Stimulated activated CD4-positive, alpha-beta T cell treated with anti-CD3 and anti-CD28 coated beads, Interleukin-1b, Interleukin-23, amount 100 ng/mL, for 48 hours (primary cell): ENCODE data around the gene DTX4.

ENCODE experiments used
- DNase-seq: peaks from one replicate; pipeline ENCODE4 v3.0.0-alpha.2; 2020

Gene DTX4

DNA sequence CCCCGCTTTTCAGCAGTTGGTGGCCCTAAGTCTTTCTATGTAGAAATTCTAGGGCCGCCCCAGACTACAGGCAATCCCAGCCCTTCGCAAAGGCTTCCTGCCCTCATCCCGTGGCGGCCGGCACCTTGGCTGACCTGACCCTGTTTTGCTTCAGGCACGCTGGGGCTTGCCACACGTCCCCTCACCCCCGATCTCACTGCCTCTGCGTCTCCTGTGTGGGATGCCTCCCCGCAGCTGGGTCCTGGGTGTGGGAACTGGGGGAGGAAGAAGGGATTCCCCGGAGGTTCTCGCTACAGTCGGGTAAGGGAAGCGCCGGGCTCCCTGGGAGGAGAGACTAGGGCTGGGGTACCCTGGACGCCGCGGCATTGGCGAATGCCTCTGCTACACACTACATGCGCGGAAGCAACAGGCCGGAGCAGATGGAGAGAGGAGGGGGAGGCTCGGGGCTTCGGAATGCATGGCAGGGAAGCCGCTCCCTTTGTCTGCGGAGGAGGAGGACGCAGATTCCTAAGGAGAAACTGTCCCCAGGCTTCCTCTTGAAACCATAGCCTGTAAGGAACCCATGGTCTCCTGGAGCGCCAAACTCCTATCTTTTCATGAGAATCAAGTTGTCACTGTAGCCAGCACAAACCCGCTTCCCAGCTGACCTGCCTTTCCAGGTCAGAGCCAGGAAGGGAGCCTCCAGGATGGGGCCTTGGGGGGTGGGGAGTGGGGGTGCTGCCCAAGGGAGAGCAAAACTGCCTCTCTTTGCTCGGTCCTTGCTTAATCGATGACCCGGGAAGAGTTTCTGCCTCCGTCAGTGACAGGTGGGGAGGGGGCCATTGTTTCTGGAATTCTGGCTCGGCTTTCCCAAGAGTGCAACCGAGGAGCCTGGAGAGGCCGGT, 1.4 kb downstream of the DTX4 start:
- no peak for DNase-seq

DNA sequence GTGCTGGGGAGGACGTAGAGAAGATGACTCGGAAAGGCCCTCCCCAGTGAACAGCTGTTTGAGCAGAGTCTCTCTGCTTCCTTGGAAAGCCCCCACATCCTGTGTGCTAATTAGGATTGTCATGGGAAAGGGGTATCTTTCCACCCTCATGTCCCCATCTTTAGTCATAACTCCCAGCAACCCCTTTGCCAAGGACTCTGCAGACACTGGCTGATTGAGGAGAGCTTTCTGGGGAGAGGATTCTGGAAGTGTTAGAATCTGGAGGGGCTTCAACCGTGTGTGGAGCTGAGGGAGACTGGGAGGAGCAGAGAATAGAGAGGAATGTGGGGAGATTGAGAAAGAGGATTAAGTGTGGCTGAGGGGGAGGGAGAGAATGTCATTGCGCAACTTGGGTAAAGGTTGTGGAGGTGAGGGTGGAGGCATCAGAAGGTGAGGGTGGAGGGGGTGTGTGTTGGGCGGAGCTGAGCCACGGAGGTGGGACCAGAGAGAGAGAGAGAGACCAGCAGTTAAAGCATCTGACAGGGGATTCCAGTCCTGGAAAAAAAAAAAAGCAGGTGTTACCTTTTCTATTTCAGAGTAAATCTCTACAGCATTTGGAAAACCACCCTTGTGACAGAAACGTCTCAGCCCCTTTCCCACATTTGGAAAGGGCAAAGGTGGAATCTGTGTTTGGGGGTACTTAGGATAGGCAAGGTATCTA, 2.2 kb downstream of the DTX4 start:
- DNase-seq: no peak

GRCh38 chr11:59174664-59175033, 2.7 kb downstream of the DTX4 start:
- DNase-seq: no peak

- no peak for DNase-seq
Observed at GRCh38 chr11:59175091-59175501, 3.2 kb downstream of the DTX4 start.

- DNase-seq: no peak
Observed at GRCh38 chr11:59176330-59176729, 4.4 kb downstream of the DTX4 start.

DNA sequence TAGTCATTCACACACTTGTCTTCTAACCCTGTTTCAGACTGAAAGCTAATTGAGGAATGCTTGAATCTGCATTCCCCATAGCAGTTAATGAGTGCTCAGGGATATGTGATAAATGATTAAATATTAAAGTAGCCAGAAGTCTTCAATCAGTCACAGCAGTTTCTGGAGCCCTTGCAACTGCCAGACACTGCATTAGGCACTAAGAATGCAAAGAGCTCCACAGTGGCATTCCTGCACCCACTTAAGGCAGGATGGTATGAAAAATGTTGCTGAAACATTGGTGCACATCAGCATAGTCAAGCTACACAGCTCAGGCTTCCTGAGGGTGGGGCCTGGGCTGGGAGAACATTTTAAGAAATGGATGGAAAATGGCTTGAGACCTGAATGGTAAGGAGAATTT, 6.5 kb downstream of the DTX4 start:
- no peak for DNase-seq

- DNase-seq: no peak
Observed at GRCh38 chr11:59179121-59179520, 7.2 kb downstream of the DTX4 start.

GRCh38 chr11:59180168-59180776, 8.3 kb downstream of the DTX4 start:
- no peak for DNase-seq

DNA sequence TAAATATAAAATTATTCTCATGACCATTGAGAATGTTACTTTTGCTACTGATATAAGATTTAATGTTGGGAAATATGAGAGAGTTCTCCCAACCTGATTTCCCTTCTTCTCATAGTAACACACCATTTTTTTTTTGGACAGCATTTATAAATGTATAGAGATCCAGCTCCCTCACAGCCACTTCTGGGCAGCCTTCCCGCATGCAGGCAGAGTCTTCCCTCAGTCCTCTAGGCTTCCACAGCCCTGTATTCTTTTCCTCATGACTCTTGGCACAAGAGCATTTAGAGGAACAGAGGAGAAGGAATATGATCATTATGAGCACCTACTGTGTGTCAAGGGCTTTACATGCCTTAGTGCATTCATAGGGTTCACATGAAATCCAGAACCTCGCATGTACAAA, 9.0 kb downstream of the DTX4 start:
- no peak for DNase-seq

DNA sequence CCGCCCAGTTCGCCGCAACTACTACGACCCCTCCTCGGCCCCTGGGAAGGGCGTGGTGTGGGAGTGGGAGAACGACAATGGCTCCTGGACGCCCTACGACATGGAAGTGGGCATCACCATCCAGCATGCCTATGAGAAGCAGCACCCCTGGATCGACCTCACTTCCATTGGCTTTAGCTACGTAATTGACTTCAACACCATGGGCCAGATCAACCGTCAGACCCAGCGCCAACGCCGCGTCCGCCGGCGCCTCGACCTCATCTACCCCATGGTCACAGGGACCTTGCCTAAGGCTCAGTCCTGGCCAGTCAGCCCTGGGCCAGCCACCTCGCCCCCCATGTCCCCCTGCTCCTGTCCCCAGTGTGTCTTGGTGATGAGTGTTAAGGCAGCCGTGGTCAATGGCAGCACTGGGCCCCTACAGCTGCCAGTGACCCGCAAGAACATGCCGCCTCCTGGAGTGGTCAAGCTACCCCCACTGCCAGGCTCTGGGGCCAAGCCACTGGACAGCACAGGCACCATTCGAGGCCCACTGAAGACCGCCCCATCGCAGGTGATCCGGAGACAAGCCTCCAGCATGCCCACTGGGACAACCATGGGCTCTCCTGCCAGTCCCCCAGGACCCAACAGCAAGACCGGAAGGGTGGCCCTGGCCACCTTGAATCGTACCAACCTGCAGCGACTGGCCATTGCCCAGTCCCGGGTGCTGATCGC, 10.0 kb downstream of the DTX4 start:
- no peak for DNase-seq

DNA sequence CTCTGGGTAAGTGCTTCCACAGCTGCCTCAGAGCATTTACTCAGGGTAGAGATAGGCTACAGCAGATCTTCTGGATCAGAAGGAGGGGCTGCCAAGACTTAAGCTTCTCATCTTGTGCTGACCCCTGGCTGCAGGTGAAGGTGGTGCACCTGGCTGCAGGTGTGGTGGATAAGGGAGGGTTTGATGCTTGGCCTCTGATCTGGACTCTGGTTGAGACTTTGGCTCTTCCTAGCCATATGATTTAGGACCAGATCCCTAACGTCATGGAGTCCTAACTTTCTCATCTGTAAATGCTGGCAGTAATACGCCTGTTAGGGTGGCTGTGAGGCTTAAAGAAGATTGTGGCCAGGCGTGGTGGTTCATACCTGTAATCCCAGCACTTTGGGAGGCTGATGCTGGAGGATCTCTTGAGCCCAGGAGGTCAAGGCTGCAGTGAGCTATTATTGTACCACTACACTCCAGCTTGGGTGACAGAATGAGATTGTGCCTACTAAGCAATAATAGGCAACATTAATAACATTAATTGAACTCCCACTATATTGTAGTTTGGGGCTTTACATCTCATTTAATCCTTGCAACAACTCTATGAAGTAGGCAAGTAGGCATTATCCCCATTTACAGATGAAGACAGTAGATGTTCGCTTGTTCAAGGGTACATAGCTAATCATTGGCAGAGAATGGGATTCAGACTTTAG, 10.7 kb downstream of the DTX4 start:
- DNase-seq: no peak

- no peak for DNase-seq
Observed at GRCh38 chr11:59183771-59184170, 11.8 kb downstream of the DTX4 start.

GRCh38 chr11:59184691-59185339, 12.9 kb downstream of the DTX4 start:
- no peak for DNase-seq

DNA sequence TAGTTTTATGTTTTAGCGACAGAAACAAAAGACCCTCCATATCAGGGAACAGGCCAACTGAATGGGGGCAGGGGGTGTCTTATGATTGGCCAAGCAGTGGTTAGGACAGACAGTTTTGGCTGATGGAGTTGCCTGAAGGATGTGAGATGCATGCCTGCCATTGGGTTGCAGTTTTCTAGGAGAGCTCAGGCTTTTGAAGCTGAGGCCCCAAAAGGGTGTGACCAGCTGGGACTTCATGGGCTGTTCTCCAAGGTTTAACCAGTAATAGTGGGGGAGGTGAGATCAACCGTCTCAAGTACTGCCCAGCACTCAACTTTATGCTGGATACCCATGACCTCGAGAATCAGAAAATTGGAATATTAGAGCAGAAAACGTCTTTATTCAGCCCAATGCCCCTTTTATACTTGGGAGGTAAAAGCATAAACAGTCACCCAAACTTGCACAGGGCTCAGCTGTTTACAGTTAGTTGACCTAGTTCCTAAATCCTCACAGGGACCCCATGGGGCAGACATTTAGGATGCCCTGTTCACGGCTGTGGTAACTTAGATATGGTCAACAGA, 13.5 kb downstream of the DTX4 start:
- no peak for DNase-seq

DNA sequence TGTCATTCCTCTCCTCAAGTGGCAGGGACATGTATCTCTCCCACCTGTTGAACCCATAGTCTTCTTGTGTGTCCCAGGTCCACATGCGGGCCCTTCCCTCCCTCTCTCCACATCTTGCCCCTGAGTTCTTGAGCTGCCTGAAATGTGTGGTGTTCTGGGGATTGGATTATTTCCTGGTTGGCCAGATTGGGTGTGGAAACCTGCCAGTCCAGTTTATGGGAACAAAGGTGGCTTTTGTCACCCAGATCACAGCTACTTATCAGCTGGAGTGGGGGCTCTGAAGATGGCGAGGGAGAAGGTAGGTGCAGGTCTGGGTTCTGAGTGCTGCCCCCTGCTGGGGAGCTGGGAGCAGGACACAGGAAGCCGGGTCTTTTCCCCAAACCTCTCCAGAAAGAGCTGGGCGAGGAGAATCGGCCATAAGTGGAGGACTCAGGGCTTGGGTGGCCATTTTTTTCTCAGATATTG, 14.2 kb downstream of the DTX4 start:
- DNase-seq: peak; percentile 42

DNA sequence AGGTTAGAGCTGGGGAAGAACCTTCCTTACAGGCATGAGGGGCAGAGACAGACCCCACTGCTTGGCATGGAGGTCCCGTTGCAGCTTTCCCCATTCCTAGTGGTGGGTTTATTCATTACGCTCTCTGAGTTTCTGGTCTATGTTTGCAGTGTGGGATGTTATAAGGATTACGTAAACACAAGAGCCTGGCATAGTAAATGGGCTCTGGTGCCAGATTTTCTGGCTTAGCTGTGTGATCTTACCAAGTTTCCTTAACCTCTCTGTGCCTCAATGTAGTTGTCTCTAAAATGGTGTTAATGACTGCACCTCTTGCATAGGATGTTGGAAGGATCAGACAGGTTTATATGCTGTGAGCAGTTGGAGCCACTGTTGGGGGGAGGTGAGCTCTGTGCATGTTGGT, 15.1 kb downstream of the DTX4 start:
- DNase-seq: no peak

GRCh38 chr11:59187587-59187986, 15.7 kb downstream of the DTX4 start:
- no peak for DNase-seq

GRCh38 chr11:59188954-59189353, 17.0 kb downstream of the DTX4 start:
- DNase-seq: no peak

- DNase-seq: no peak
Observed at GRCh38 chr11:59189986-59190385, 18.1 kb downstream of the DTX4 start.

DNA sequence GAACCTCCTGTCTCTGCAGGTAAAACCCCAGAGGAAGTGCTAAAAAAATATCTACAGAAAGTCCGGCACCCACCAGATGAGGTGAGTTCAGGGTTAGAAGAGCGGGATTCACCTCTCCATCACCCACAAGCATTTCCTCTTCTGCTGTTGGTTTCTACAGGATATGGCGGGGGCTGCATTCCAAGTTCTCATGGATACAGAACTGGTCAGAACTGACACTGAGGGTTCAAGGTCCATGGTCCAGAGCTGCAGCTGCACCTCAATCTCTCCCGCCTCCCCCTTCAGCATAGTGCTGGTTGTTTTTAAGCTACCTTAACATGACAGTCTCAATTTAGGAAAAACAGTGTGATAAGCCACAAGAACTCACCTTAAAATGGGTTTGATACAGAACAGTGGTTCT, 19.2 kb downstream of the DTX4 start:
- DNase-seq: no peak

GRCh38 chr11:59191890-59192289, 20.0 kb downstream of the DTX4 start:
- no peak for DNase-seq
